ENCODE data around the gene TMEM150B. TPM values are rescaled to one million over a fixed set of nuclear protein-coding genes. Genes with fewer than 3 reads are reported as not detected.

TMEM150B gene
- polyA plus RNA-seq, 1 donor from 2014 or later = not detected

DNA sequence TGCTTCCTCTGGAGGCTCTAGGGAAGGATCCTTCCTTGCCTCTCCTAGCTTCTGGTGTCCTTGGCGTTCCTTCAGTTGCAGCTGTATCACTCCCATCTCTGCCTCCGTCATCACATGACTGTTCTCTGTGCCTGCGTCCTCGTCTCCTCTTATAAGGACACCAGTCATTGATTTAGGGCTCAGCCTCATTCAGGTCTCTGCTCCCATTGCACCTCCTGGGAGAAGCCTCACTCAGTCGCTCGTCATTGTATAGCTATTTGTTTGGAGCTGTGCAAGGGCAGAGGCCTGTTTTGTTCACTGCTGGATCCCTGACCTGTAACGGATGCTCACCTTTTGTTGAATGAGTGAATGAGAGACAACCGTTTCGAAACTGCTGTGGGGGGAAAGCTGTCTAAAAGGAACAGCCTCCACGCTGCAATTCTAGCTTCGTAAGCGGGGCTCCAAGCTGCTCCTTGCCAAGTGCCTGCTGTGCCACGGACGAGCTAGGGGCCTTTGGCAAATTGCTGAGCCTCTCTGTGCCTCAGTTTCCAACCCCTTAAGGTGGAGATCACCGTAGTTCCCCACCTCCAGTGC is 24.2 kb downstream of the TMEM150B start:
- Histone ChIP-seq H2AFZ (ENCODE audit: low read depth, low read length) (no peak overlapping the region), H3K4me2 (ENCODE audit: low read length) (no peak overlapping the region), H3K4me3 (ENCODE audit: low read length) (no peak overlapping the region), H3K9me2 (ENCODE audit: insufficient read depth, low read length) (no peaks in the 10 kb centered on the region), H3F3A (ENCODE audit: insufficient read depth, low read length, poor library complexity, severe bottlenecking) (no peaks in the 10 kb centered on the region), H3K36me3 (ENCODE audit: insufficient read depth, low read length) (no peaks in the 10 kb centered on the region), H3K27ac (ENCODE audit: low read length) (no peak overlapping the region), H4K20me1 (ENCODE audit: insufficient read depth) (no peaks in the 10 kb centered on the region), H3K79me2 (replicated peaks; ENCODE audit: insufficient read depth, low read length) (no peaks in the 10 kb centered on the region), H3K9ac (ENCODE audit: low read length) (no peak overlapping the region), H3K9me3 (ENCODE audit: low read length) (no peaks in the 10 kb centered on the region), H3K27me3 (ENCODE audit: insufficient read depth, low read depth, low read length) (no peaks in the 10 kb centered on the region)
- TF ChIP-seq SMC3 (conservative IDR thresholded peaks at IDR 0.05; ENCODE audit: poor library complexity) = no peak
- TF ChIP-seq RAD21 (conservative IDR thresholded peaks at IDR 0.05) = no peak
- no peak for TF ChIP-seq EZH2 (IDR thresholded peaks at IDR 0.05; ENCODE audit: borderline replicate concordance, insufficient read depth, low read length, poor library complexity, severe bottlenecking)
- TF ChIP-seq, protein P1, sequence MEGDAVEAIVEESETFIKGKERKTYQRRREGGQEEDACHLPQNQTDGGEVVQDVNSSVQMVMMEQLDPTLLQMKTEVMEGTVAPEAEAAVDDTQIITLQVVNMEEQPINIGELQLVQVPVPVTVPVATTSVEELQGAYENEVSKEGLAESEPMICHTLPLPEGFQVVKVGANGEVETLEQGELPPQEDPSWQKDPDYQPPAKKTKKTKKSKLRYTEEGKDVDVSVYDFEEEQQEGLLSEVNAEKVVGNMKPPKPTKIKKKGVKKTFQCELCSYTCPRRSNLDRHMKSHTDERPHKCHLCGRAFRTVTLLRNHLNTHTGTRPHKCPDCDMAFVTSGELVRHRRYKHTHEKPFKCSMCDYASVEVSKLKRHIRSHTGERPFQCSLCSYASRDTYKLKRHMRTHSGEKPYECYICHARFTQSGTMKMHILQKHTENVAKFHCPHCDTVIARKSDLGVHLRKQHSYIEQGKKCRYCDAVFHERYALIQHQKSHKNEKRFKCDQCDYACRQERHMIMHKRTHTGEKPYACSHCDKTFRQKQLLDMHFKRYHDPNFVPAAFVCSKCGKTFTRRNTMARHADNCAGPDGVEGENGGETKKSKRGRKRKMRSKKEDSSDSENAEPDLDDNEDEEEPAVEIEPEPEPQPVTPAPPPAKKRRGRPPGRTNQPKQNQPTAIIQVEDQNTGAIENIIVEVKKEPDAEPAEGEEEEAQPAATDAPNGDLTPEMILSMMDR (IDR thresholded peaks at IDR 0.05; ENCODE audit: poor library complexity, severe bottlenecking) = no peak
- no peak for TF ChIP-seq TAF1 (IDR thresholded peaks at IDR 0.05; ENCODE audit: low read depth)
- no peak for TF ChIP-seq POLR2AphosphoS5 (IDR thresholded peaks at IDR 0.05)
- TF ChIP-seq MXI1 (conservative IDR thresholded peaks at IDR 0.05; ENCODE audit: poor library complexity, severe bottlenecking) = no peak
- TF ChIP-seq, protein P2, sequence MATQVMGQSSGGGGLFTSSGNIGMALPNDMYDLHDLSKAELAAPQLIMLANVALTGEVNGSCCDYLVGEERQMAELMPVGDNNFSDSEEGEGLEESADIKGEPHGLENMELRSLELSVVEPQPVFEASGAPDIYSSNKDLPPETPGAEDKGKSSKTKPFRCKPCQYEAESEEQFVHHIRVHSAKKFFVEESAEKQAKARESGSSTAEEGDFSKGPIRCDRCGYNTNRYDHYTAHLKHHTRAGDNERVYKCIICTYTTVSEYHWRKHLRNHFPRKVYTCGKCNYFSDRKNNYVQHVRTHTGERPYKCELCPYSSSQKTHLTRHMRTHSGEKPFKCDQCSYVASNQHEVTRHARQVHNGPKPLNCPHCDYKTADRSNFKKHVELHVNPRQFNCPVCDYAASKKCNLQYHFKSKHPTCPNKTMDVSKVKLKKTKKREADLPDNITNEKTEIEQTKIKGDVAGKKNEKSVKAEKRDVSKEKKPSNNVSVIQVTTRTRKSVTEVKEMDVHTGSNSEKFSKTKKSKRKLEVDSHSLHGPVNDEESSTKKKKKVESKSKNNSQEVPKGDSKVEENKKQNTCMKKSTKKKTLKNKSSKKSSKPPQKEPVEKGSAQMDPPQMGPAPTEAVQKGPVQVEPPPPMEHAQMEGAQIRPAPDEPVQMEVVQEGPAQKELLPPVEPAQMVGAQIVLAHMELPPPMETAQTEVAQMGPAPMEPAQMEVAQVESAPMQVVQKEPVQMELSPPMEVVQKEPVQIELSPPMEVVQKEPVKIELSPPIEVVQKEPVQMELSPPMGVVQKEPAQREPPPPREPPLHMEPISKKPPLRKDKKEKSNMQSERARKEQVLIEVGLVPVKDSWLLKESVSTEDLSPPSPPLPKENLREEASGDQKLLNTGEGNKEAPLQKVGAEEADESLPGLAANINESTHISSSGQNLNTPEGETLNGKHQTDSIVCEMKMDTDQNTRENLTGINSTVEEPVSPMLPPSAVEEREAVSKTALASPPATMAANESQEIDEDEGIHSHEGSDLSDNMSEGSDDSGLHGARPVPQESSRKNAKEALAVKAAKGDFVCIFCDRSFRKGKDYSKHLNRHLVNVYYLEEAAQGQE (IDR thresholded peaks at IDR 0.05; ENCODE audit: borderline replicate concordance) = no peak
- TF ChIP-seq EP300 (conservative IDR thresholded peaks at IDR 0.05; ENCODE audit: poor library complexity, severe bottlenecking) = no peak

- Histone ChIP-seq H3K4me2 (ENCODE audit: low read length) (no peak overlapping the region), H3K27me3 (ENCODE audit: insufficient read depth, low read depth, low read length) (no peaks in the 10 kb centered on the region), H3K9ac (ENCODE audit: low read length) (no peak overlapping the region), H3K36me3 (ENCODE audit: insufficient read depth, low read length) (no peaks in the 10 kb centered on the region), H3K27ac (ENCODE audit: low read length) (no peak overlapping the region), H3K79me2 (replicated peaks; ENCODE audit: insufficient read depth, low read length) (no peaks in the 10 kb centered on the region), H3F3A (ENCODE audit: insufficient read depth, low read length, poor library complexity, severe bottlenecking) (no peaks in the 10 kb centered on the region), H2AFZ (ENCODE audit: low read depth, low read length) (no peak overlapping the region), H3K9me2 (ENCODE audit: insufficient read depth, low read length) (no peaks in the 10 kb centered on the region), H3K9me3 (ENCODE audit: low read length) (no peaks in the 10 kb centered on the region), H3K4me3 (ENCODE audit: low read length) (no peak overlapping the region), H4K20me1 (ENCODE audit: insufficient read depth) (no peaks in the 10 kb centered on the region)
- no peak for TF ChIP-seq EZH2 (IDR thresholded peaks at IDR 0.05; ENCODE audit: borderline replicate concordance, insufficient read depth, low read length, poor library complexity, severe bottlenecking)
- TF ChIP-seq, protein P1 (IDR thresholded peaks at IDR 0.05; ENCODE audit: poor library complexity, severe bottlenecking) = no peak
- TF ChIP-seq SMC3 (conservative IDR thresholded peaks at IDR 0.05; ENCODE audit: poor library complexity) = no peak
- TF ChIP-seq, protein P2 (IDR thresholded peaks at IDR 0.05; ENCODE audit: borderline replicate concordance) = no peak
- no peak for TF ChIP-seq MXI1 (conservative IDR thresholded peaks at IDR 0.05; ENCODE audit: poor library complexity, severe bottlenecking)
- no peak for TF ChIP-seq RAD21 (conservative IDR thresholded peaks at IDR 0.05)
- TF ChIP-seq TAF1 (IDR thresholded peaks at IDR 0.05; ENCODE audit: low read depth) = no peak
- no peak for TF ChIP-seq EP300 (conservative IDR thresholded peaks at IDR 0.05; ENCODE audit: poor library complexity, severe bottlenecking)
- no peak for TF ChIP-seq POLR2AphosphoS5 (IDR thresholded peaks at IDR 0.05)
Measured at GRCh38 chr19:55299991-55300390, 25.1 kb downstream of the TMEM150B start.

Measured in neural cell (in vitro differentiated cells).